22Rv1 (cell line): ENCODE measurements around the gene IPO11.

Source experiments
- H3K27ac ChIP-seq: fragments of 450-650 bp; 2 replicates; pipeline ENCODE4 v1.5.1; 2017
- ZFX ChIP-seq: fragments of 450-650 bp; IDR thresholded peaks from 2 replicates; pipeline ENCODE4 v1.6.1; 2017; ENCODE audit warnings: antibody characterized with exemption, borderline replicate concordance
- TF ChIP-seq, protein P1 (sequence below): fragments of 450-650 bp; IDR thresholded peaks from 2 replicates; pipeline ENCODE4 v1.5.1; 2017; ENCODE audit warnings: mild to moderate bottlenecking

IPO11 gene

DNA sequence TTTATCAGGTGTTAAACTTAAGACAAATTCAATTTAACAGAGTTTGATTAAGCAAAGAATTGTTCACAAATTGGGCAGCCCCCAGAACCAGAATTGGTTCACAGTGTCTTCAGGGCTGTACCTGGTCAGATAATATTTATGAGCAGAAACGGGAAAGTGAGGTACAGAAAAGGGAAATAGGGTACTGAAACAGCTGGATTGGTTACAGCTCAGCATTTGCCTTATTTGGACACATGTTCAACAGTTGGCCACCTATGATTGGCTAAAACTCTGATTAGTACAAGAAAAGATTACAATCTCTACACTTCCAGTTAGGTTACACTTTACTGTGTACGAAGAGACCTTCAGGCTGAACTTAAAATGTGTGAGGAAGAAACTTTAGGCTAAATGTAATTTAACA is 184.8 kb downstream of the IPO11 start:
- no peak overlapping the region for H3K27ac ChIP-seq
- TF ChIP-seq ZFX: no peak
- TF ChIP-seq, protein P1, sequence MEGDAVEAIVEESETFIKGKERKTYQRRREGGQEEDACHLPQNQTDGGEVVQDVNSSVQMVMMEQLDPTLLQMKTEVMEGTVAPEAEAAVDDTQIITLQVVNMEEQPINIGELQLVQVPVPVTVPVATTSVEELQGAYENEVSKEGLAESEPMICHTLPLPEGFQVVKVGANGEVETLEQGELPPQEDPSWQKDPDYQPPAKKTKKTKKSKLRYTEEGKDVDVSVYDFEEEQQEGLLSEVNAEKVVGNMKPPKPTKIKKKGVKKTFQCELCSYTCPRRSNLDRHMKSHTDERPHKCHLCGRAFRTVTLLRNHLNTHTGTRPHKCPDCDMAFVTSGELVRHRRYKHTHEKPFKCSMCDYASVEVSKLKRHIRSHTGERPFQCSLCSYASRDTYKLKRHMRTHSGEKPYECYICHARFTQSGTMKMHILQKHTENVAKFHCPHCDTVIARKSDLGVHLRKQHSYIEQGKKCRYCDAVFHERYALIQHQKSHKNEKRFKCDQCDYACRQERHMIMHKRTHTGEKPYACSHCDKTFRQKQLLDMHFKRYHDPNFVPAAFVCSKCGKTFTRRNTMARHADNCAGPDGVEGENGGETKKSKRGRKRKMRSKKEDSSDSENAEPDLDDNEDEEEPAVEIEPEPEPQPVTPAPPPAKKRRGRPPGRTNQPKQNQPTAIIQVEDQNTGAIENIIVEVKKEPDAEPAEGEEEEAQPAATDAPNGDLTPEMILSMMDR: no peak

DNA sequence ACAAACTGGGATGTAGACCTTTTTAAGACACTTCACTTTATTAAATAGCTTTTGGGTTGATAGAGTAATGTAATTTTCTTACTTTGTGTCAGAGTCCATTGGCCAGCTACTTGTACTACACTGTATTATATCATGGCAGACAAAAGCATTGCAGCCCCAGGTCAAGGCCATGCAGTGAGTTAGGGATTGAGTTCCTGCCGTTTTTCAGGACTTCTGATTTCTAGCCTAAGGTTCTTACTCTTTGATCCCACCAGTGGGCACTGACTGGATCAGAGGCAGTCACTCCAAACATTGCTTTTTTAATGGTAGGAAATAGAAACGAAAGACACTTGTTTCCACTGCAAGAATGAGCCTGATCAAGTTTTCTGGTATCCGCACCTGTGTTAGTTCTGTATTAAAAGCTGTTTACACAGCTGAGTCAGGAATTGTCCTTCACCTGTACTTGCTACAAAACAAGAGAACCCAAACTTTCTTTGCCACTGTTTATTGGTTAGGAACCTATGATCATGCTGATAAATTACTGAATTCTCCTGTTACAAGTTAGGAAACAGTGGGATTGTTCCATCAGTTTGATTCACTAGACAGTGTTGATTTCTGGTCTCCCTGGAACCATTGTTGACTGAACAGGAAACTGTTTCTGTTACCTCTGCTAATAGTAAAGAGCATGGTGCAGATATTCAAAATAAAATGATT is 188.1 kb downstream of the IPO11 start:
- TF ChIP-seq, protein P1: no peak
- no peak for TF ChIP-seq ZFX
- no peak overlapping the region for H3K27ac ChIP-seq

DNA sequence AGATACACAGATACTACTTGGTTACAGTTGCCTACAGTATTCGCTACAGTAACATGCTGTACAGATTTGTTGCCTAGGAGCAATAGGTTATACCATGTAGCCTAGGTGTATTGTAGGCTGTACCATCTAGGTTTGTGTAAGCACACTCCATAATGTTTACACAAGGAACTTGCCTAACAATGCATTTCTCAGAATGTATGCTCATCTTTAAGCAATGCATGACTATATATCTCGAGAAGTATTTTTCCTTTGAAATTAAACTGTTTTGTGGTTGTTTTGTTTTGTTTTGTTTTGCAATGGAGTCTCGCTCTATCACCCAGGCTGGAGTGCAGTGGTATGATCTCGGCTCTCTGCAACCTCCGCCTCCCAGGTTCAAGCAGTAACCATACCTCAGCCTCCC is 191.4 kb downstream of the IPO11 start:
- no peak overlapping the region for H3K27ac ChIP-seq
- no peak for TF ChIP-seq ZFX
- TF ChIP-seq, protein P1: no peak

DNA sequence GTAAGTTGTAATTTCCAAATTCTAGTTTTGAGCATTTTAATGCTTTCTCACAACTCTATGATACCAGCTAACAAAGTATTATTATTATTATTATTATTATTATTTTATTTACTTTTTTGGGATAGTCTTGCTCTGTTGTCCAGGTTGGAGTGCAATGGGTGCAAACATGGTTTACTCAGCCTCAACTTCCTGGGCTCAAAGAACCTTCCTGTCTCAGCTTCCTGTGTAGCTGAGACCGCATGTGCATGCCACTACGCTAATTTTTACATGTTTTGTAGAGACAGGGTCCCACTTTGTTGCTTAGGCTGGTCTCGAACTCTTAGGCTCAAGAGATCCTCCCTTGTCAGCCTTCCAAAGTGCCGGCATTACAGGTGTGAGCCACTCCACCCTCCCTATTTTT is 193.1 kb downstream of the IPO11 start:
- H3K27ac ChIP-seq: no peak overlapping the region
- no peak for TF ChIP-seq ZFX
- TF ChIP-seq, protein P1: no peak

DNA sequence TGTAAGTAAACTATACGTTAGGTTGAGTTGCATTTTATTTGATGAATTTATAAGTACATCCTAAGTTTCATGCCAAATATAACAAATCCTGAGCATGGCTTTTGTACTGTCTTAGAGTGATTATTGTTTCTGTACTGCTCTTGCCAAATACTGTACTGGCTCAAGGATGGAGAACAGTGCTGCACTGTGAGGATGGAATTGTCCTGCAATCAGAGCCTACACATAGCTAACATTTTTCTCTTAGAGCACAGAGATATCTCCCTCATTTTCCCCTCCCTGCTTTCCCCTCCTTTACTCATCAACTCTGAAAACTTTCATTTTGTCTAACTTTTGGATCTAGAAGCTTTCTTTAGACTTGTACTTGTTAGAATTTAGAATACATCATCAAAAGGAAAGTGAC is 194.3 kb downstream of the IPO11 start:
- TF ChIP-seq, protein P1: no peak
- no peak for TF ChIP-seq ZFX
- H3K27ac ChIP-seq: no peak overlapping the region

DNA sequence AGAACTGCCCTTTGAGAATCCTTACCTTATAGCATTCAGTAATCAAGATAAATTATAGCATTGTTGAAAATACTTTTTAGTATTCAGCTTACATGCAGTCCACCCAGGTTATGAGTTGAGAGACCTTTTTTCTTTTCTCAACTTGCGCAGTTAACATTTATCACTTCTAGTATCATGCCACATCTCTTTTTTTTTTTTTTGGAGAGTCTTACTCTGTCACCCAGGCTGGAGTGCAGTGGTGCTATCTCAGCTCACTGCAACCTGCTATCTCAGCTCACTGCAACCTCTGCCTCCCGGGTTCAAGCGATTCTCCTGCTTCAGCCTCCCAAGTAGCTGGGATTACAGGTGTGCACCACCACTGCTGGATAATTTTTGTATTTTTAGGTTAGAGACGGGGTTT is 195.1 kb downstream of the IPO11 start:
- no peak overlapping the region for H3K27ac ChIP-seq
- TF ChIP-seq, protein P1: no peak
- no peak for TF ChIP-seq ZFX

DNA sequence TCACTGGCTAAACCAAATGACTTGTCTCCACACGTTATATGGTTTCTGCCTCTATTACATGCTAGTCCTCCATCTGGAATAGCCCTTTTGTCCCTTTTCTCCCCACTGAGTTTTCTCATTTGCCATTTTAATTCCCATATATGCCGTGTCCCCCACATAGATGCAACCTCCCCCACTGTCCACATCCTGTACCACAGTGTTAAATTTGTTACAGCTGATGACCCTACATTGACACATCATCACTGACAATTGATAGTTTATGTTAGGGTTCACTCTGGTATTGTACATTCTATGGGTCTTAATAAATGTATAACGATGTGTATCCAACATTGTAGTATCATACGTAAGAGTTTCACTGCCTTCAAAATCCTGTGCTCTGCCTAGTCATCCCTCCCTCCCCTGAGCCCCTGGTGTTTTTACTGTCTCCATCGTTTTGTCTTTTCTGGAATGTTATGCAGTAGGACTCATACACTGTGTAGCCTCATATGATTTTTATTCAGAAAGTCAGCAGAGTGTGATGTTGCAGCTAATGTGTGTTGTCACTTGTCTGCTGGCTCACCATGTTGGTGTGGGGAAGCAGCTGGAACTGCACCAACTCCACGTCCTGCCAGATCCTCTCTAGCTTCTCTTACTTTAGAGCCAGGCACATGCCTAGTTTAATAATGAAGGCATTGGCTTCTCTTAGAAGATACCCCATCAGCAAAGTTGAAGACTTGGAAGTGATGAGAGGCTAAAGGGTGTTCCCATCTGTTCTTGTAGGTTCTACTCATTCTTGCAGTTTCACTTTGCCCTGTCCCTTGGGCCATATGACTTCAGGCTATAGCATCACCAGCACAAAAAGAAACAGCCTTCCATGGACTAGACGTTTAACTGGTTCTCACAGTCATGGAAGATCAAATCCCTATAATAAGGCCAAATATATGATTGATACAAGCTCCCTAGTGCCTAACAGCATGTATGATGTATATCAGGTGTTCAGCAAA is 196.3 kb downstream of the IPO11 start:
- no peak overlapping the region for H3K27ac ChIP-seq
- no peak for TF ChIP-seq ZFX
- TF ChIP-seq, protein P1: no peak
